DMS53 treated with DMSO at 0.1 percent for 48 hours (cell line): ENCODE data around the gene GPR141.

Source experiments
- DNase-seq: peaks from one replicate; lab custom pipeline; 2025; ENCODE audit not compliant: unreplicated experiment; lab: John Stamatoyannopoulos, UW

GPR141 gene

DNA sequence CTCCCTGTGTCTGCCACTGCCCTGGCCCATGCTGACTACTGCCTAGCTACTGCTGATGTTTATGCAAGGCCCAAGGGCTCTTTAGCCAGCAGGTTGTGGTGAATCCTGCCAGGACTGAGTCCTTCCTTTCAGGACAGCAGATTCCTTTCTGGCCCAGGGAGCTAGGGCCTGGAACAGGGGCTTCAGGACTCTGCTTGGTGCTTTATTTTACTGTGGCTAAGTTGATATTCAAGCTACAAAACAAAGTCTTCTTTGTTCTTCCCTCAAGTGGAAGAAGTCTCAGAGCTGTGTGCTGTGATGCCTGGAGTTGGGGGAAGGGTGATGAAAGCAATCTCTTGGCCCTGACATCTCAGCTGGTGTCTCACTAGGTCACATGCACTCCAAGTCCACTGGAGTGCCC, 98.6 kb downstream of the GPR141 start:
- no peak for DNase-seq

DNA sequence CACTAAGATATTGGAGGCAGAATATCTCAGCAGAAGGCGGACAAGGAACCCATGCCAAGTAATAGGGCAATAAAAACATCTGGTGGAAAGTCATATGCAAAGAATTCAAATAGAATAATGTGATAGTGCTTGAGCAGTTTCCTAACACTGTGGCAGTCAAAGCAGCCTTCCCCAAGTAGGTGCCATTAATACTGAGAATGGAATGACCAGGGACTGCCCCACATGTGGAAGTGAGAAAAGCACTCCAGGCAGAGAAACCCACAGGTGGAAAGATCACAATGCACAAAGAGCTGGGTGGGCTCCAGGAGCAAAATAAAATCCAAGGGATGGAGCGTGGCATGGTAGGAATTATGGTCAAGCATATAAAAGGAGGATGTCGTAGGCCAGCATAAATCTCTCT, 100.4 kb downstream of the GPR141 start:
- DNase-seq = no peak

DNA sequence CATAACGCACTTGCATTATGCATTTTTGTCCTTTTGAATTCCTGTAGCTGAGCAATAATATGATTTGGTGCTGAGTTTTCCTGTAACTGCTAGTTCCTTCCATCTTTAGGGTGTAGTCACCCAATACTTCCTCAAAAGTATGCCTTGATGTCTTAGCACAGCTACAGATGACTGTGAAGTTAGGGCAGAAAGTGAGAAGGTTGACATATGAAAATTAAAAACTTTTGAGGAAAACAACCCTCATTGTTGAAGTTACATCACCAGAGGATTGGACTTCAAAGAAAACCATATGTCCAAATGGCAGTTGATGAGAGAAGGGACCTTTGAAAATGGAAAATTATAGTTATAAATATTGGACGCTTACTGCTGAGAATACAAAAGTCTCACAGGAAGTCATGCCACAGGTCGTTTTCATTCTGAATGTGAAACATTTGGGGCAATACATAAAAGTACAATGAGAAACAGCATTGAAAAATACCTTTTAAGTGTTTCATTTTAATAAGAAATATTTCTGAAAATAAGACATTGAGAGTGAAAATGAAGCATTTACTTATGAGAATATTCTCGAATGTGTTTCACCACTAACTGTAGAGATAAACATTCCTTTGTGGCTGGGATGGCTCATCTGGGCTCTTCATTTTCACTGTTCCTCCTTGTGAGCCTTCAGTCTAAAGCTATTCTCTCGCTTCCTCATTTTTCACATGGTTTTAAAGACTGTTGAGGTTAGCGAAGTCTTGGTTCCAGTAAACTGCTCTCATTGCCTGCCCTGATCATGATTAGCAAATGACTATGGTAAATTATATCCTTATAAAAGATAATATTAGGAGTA, 103.4 kb downstream of the GPR141 start:
- DNase-seq = no peak
